ENCODE measurements around the gene APC.

Gene APC

DNA sequence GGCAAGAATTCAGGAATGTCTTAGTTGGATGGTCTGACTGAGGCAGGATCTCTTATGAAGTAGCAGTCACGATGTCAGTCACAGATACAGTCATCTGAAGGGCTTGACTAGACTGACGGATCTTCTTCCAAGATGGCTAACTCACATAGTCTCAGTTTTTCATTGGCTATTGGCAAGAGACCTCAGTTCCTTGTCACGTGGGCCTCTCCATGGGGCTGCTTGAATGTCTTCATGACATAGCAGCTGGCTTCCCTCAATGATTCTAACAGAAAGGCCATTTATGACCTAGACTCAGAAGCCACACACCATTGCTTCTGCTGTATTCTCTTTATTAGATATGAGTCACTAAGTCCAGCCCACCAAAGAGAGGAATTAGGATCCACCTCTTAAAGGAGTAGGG, 4.7 kb downstream of the APC start:
- Histone ChIP-seq H3K9me3 (ENCODE audit: insufficient read depth, low read length) (no peaks in the 10 kb centered on the region), H3K4me2 (ENCODE audit: low read length) (no peak overlapping the region), H4K20me1 (ENCODE audit: insufficient read depth, low read length) (no peaks in the 10 kb centered on the region), H3K27ac (ENCODE audit: low read length) (no peak overlapping the region), H3K9ac (ENCODE audit: low read length) (no peak overlapping the region), H3K27me3 (ENCODE audit: low read depth, low read length) (no peaks in the 10 kb centered on the region), H2AFZ (ENCODE audit: low read depth, low read length) (no peak overlapping the region), H3K79me2 (ENCODE audit: low read length) (peaks cover 10% of the 10 kb centered on the region; the same call in 1 of the 2 replicates), H3K4me1 (ENCODE audit: low read length) (peaks cover 5% of the 10 kb centered on the region), H3K4me3 (ENCODE audit: low read length) (no peak overlapping the region), H3K36me3 (replicated peaks; ENCODE audit: low read depth, low read length) (no peaks in the 10 kb centered on the region)
- TF ChIP-seq EZH2phosphoT487 (IDR thresholded peaks at IDR 0.05; ENCODE audit: low read depth): no peak

DNA sequence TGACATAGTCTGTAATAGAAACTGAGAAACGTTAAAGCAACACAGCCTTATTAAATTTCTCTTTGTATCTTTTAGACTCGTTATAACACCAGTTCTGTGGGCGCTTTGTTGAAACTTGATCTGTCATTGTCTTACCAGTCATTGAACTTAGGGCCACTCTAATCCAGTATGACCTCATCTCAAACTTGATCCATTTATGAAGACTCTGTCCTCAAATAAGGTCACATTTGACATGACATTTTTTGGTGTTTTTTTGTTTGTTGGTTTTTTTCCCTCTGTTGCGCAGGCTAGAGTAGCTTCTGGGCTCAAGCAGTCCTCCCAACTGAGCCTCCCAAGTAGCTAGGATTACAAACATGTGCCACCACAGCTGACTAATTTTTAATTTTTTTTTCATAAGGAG, 5.9 kb downstream of the APC start:
- Histone ChIP-seq H3K36me3 (replicated peaks; ENCODE audit: low read depth, low read length) (no peaks in the 10 kb centered on the region), H3K79me2 (ENCODE audit: low read length) (0 out of 2 replicates have a peak, but pooled peaks cover under 1% of the 10 kb centered on the region), H2AFZ (ENCODE audit: low read depth, low read length) (no peak overlapping the region), H3K4me1 (ENCODE audit: low read length) (no peaks in the 10 kb centered on the region), H3K27me3 (ENCODE audit: low read depth, low read length) (no peaks in the 10 kb centered on the region), H3K4me3 (ENCODE audit: low read length) (no peak overlapping the region), H3K9ac (ENCODE audit: low read length) (no peak overlapping the region), H3K27ac (ENCODE audit: low read length) (no peak overlapping the region), H3K4me2 (ENCODE audit: low read length) (no peak overlapping the region), H3K9me3 (ENCODE audit: insufficient read depth, low read length) (no peaks in the 10 kb centered on the region), H4K20me1 (ENCODE audit: insufficient read depth, low read length) (no peaks in the 10 kb centered on the region)
- TF ChIP-seq, protein P1, sequence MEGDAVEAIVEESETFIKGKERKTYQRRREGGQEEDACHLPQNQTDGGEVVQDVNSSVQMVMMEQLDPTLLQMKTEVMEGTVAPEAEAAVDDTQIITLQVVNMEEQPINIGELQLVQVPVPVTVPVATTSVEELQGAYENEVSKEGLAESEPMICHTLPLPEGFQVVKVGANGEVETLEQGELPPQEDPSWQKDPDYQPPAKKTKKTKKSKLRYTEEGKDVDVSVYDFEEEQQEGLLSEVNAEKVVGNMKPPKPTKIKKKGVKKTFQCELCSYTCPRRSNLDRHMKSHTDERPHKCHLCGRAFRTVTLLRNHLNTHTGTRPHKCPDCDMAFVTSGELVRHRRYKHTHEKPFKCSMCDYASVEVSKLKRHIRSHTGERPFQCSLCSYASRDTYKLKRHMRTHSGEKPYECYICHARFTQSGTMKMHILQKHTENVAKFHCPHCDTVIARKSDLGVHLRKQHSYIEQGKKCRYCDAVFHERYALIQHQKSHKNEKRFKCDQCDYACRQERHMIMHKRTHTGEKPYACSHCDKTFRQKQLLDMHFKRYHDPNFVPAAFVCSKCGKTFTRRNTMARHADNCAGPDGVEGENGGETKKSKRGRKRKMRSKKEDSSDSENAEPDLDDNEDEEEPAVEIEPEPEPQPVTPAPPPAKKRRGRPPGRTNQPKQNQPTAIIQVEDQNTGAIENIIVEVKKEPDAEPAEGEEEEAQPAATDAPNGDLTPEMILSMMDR (IDR thresholded peaks at IDR 0.05; ENCODE audit: low read depth, low read length): no peak
- no peak for TF ChIP-seq EZH2phosphoT487 (IDR thresholded peaks at IDR 0.05; ENCODE audit: low read depth)

DNA sequence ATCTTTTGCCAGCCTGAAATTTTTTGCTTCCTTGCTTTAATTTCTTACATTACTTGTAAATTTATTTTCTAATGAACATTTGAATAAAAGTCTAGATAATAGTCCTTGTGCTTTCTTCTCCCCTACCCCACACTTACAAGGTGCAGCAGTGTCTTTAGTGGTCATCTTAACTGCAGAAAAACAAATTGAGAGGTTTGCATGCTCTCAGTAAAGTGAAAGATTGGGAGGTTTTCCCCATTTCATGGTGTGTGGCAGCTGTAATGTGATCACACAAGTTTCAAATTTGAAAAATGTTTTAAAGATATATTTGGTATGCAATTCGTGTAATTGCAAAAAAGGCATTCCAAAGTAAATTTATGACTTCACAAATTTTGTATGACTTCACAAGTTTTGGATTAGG, 14.7 kb downstream of the APC start:
- no peaks in the 10 kb centered on the region for H3K79me2 ChIP-seq (ENCODE audit: low read length)
- H3K27ac ChIP-seq (ENCODE audit: low read length): no peak overlapping the region
- H3K27me3 ChIP-seq (ENCODE audit: low read depth, low read length): no peaks in the 10 kb centered on the region
- H3K9ac ChIP-seq (ENCODE audit: low read length): no peak overlapping the region
- H2AFZ ChIP-seq (ENCODE audit: low read depth, low read length): no peak overlapping the region
- H3K4me2 ChIP-seq (ENCODE audit: low read length): no peak overlapping the region
- no peaks in the 10 kb centered on the region for H3K4me1 ChIP-seq (ENCODE audit: low read length)
- H3K9me3 ChIP-seq (ENCODE audit: insufficient read depth, low read length): no peaks in the 10 kb centered on the region
- H4K20me1 ChIP-seq (ENCODE audit: insufficient read depth, low read length): no peaks in the 10 kb centered on the region
- TF ChIP-seq EZH2phosphoT487 (IDR thresholded peaks at IDR 0.05; ENCODE audit: low read depth): no peak
- TF ChIP-seq, protein P1 (IDR thresholded peaks at IDR 0.05; ENCODE audit: low read depth, low read length): no peak
- no peak overlapping the region for H3K4me3 ChIP-seq (ENCODE audit: low read length)
- H3K36me3 ChIP-seq (replicated peaks; ENCODE audit: low read depth, low read length): no peaks in the 10 kb centered on the region

DNA sequence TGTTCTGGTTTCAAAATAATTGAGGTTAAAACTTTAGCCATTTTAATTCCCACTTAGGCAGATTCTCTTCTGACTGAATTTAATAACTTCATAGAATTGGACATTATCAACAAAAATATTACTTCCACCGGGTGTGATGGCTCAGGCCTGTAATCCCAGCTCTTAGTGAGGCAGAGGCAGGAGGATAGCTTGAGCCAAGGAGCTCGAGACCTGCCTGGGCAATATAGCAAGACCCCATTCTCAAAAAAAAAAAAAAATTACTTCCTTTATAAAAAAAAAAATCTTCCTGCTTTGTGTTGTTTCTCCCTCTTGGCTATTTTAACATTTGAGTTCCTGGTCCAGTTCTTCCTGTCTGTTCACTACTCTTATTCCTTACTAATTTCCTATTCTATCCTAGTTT, 18.0 kb downstream of the APC start:
- H3K4me3 ChIP-seq (ENCODE audit: low read length): no peak overlapping the region
- no peak overlapping the region for H3K27ac ChIP-seq (ENCODE audit: low read length)
- H3K9ac ChIP-seq (ENCODE audit: low read length): no peak overlapping the region
- H3K79me2 ChIP-seq (ENCODE audit: low read length): no peaks in the 10 kb centered on the region
- H3K4me2 ChIP-seq (ENCODE audit: low read length): no peak overlapping the region
- no peaks in the 10 kb centered on the region for H3K36me3 ChIP-seq (replicated peaks; ENCODE audit: low read depth, low read length)
- no peak for TF ChIP-seq EZH2phosphoT487 (IDR thresholded peaks at IDR 0.05; ENCODE audit: low read depth)
- TF ChIP-seq, protein P1 (IDR thresholded peaks at IDR 0.05; ENCODE audit: low read depth, low read length): no peak
- no peaks in the 10 kb centered on the region for H3K9me3 ChIP-seq (ENCODE audit: insufficient read depth, low read length)
- no peaks in the 10 kb centered on the region for H3K27me3 ChIP-seq (ENCODE audit: low read depth, low read length)
- H4K20me1 ChIP-seq (ENCODE audit: insufficient read depth, low read length): no peaks in the 10 kb centered on the region
- H3K4me1 ChIP-seq (ENCODE audit: low read length): no peaks in the 10 kb centered on the region
- H2AFZ ChIP-seq (ENCODE audit: low read depth, low read length): no peak overlapping the region
